CD4-positive, alpha-beta memory T cell (primary cell): ENCODE data around the gene SHISA9. TPM values are rescaled to one million over a fixed set of nuclear protein-coding genes. Genes with fewer than 3 reads are reported as not detected.

Experiments
- CTCF ChIA-PET: fragments of 350-600 bp; sonication (Branson Sonifier 250); formaldehyde crosslinking; loops from one replicate; lab custom pipeline; 2021; ENCODE audit warnings: inconsistent platforms; ENCODE audit not compliant: partially characterized antibody; lab: Charles Lee
- POLR2A ChIA-PET: fragments of 350-600 bp; sonication (Branson Sonifier 250); formaldehyde crosslinking; loops from one replicate; lab custom pipeline; 2021; ENCODE audit not compliant: partially characterized antibody; lab: Charles Lee
- DNase-seq, 5 donors: peaks; one replicate each; pipeline versions ENCODE4 v3.0.0 to v3.0.0-alpha.2; 2020 to 2022; ENCODE audit warnings: mixed read lengths in 1 of 5
- H3K27ac ChIP-seq: one replicate; pipeline ENCODE4 v1.7.0; 2013; ENCODE audit warnings: low read depth, low read length
- H3K27me3 ChIP-seq: 2 replicates; pipeline ENCODE4 v1.7.0; 2013; ENCODE audit warnings: mild to moderate bottlenecking, low read length, moderate library complexity; ENCODE audit not compliant: insufficient read depth
- H3K36me3 ChIP-seq: 2 replicates; pipeline ENCODE4 v1.7.0; 2013; ENCODE audit warnings: mild to moderate bottlenecking, low read length, moderate library complexity; ENCODE audit not compliant: insufficient read depth
- H3K4me1 ChIP-seq: 2 replicates; pipeline ENCODE4 v1.7.0; 2013; ENCODE audit warnings: mild to moderate bottlenecking, low read length, moderate library complexity; ENCODE audit not compliant: insufficient read depth
- H3K4me3 ChIP-seq, 2 donors: one replicate each; pipeline ENCODE4 v1.7.0; 2013; ENCODE audit warnings: low read length in 2 of 2, mild to moderate bottlenecking in 1 of 2
- H3K9me3 ChIP-seq, 2 donors: one replicate each; pipeline ENCODE4 v1.7.0; 2013; ENCODE audit warnings: low read length in 2 of 2, control low read depth in 1 of 2; ENCODE audit not compliant: control insufficient read depth in 1 of 2
- H3K27ac Mint-ChIP-seq, 7 donors: one replicate each; pipeline ENCODE4 v1.8.0; 2020 to 2021; ENCODE audit warnings: mixed read lengths in 7 of 7, mild to moderate bottlenecking in 6 of 7, inconsistent platforms in 3 of 7, moderate library complexity in 3 of 7
- H3K27me3 Mint-ChIP-seq, 2 donors: one replicate each; pipeline ENCODE4 v1.8.0; 2020 to 2021; ENCODE audit warnings: mixed read lengths in 2 of 2
- H3K36me3 Mint-ChIP-seq, 2 donors: one replicate each; pipeline ENCODE4 v1.8.0; 2020 to 2021; ENCODE audit warnings: mixed read lengths in 2 of 2, inconsistent platforms in 1 of 2, mild to moderate bottlenecking in 1 of 2
- H3K4me1 Mint-ChIP-seq, 4 donors: one replicate each; pipeline ENCODE4 v1.8.0; 2020 to 2021; ENCODE audit warnings: mixed read lengths in 4 of 4, mild to moderate bottlenecking in 1 of 4
- H3K4me3 Mint-ChIP-seq, 8 donors: one replicate each; pipeline ENCODE4 v1.8.0; 2020 to 2021; ENCODE audit warnings: mixed read lengths in 8 of 8, mild to moderate bottlenecking in 7 of 8, moderate library complexity in 6 of 8, inconsistent platforms in 3 of 8
- H3K9me3 Mint-ChIP-seq, 8 donors: one replicate each; pipeline ENCODE4 v1.8.0; 2020 to 2021; ENCODE audit warnings: mixed read lengths in 8 of 8, mild to moderate bottlenecking in 5 of 8, inconsistent platforms in 3 of 8, moderate library complexity in 1 of 8
- intact Hi-C: fragments of 100-400 bp; cut with micrococcal nuclease; formaldehyde crosslinking; loops from one replicate; pipeline ENCODE4 v1.15.1; 2023
- polyA plus RNA-seq, 2 donors: library from polyadenylated mRNA; unstranded; fragments of 300-500 nt; fragmentation: Illumina TruSeq; gene quantifications; one replicate each; pipeline ENCODE4 v1.2.3, GENCODE V29; 2021
- total RNA-seq, 2 experiments: library from RNA; stranded (reverse); gene quantifications; one replicate each; pipeline ENCODE4 v1.2.3, GENCODE V29; 2021

SHISA9 gene
- total and polyA plus RNA-seq, 4 experiments from 2014 or later = not detected

GRCh38 chr16:12899529-12900143, 1.8 kb upstream of the SHISA9 start:
- no peaks in the 10 kb centered on the region for H3K9me3 ChIP-seq
- POLR2A ChIA-PET = no interaction called here
- H3K27me3 ChIP-seq = peaks cover 4% of the 10 kb centered on the region
- Mint-ChIP-seq H3K27me3 (peaks cover 32 to 34% of the 10 kb centered on the region in 2 donors), H3K4me1 (peaks cover 0 to 15% (median under 1%) of the 10 kb centered on the region in 4 donors), H3K27ac (no peak overlapping the region), H3K4me3 (no peak overlapping the region), H3K9me3 (peaks cover 0 to 2% (median 0%) of the 10 kb centered on the region in 8 donors), H3K36me3 (no peaks in the 10 kb centered on the region)
- intact Hi-C loops = no loop called here
- CTCF ChIA-PET = no interaction called here
- DNase-seq = no peak
- H3K36me3 ChIP-seq = no peaks in the 10 kb centered on the region
- no peaks in the 10 kb centered on the region for H3K4me1 ChIP-seq
- no peak overlapping the region for H3K4me3 ChIP-seq
- no peak overlapping the region for H3K27ac ChIP-seq

GRCh38 chr16:12900156-12900555, 1.2 kb upstream of the SHISA9 start:
- Histone ChIP-seq H3K9me3 (no peaks in the 10 kb centered on the region), H3K4me3 (no peak overlapping the region), H3K27me3 (peaks cover 4% of the 10 kb centered on the region), H3K27ac (no peak overlapping the region), H3K36me3 (no peaks in the 10 kb centered on the region), H3K4me1 (no peaks in the 10 kb centered on the region)
- H3K27ac Mint-ChIP-seq = no peak overlapping the region
- no peak for DNase-seq
- intact Hi-C loops = no loop called here
- no peaks in the 10 kb centered on the region for H3K36me3 Mint-ChIP-seq
- ChIA-PET POLR2A (no interaction called here), CTCF (no interaction called here)
- no peaks in the 10 kb centered on the region for H3K9me3 Mint-ChIP-seq
- peak overlapping the region in 1 of 8 donors; percentile 22 for H3K4me3 Mint-ChIP-seq
- peaks cover 35 to 38% of the 10 kb centered on the region in 2 donors for H3K27me3 Mint-ChIP-seq
- H3K4me1 Mint-ChIP-seq = peaks cover 0 to 15% (median under 1%) of the 10 kb centered on the region in 4 donors

GRCh38 chr16:12900599-12901203, 697 bp upstream of the SHISA9 start:
- DNase-seq = no peak
- Mint-ChIP-seq H3K27me3 (peaks cover 37 to 42% of the 10 kb centered on the region in 2 donors), H3K4me1 (peaks cover 0 to 15% (median under 1%) of the 10 kb centered on the region in 4 donors), H3K36me3 (no peaks in the 10 kb centered on the region), H3K9me3 (no peaks in the 10 kb centered on the region), H3K27ac (no peak overlapping the region), H3K4me3 (peak overlapping the region in 1 of 8 donors; percentile 22)
- H3K4me1 ChIP-seq = no peaks in the 10 kb centered on the region
- no peak overlapping the region for H3K27ac ChIP-seq
- POLR2A ChIA-PET = no interaction called here
- CTCF ChIA-PET = no interaction called here
- intact Hi-C loops = no loop called here
- H3K4me3 ChIP-seq = no peak overlapping the region
- H3K27me3 ChIP-seq = peaks cover 4% of the 10 kb centered on the region
- H3K36me3 ChIP-seq = no peaks in the 10 kb centered on the region
- H3K9me3 ChIP-seq = no peaks in the 10 kb centered on the region

GRCh38 chr16:12901204-12901596, 198 bp upstream of the SHISA9 start:
- no peaks in the 10 kb centered on the region for H3K36me3 ChIP-seq
- Mint-ChIP-seq H3K4me3 (no peak overlapping the region), H3K4me1 (peaks cover 0 to 15% (median under 1%) of the 10 kb centered on the region in 4 donors), H3K27me3 (peaks cover 39 to 42% of the 10 kb centered on the region in 2 donors), H3K36me3 (no peaks in the 10 kb centered on the region), H3K9me3 (no peaks in the 10 kb centered on the region), H3K27ac (no peak overlapping the region)
- intact Hi-C loops = no loop called here
- ChIA-PET CTCF (no interaction called here), POLR2A (no interaction called here)
- no peaks in the 10 kb centered on the region for H3K4me1 ChIP-seq
- DNase-seq = no peak
- no peak overlapping the region for H3K27ac ChIP-seq
- peaks cover 4% of the 10 kb centered on the region for H3K27me3 ChIP-seq
- H3K4me3 ChIP-seq = no peak overlapping the region
- no peaks in the 10 kb centered on the region for H3K9me3 ChIP-seq

GRCh38 chr16:12902511-12903372, 1.3 kb downstream of the SHISA9 start:
- CTCF ChIA-PET = no interaction called here
- peaks cover 41 to 47% of the 10 kb centered on the region in 2 donors for H3K27me3 Mint-ChIP-seq
- Histone ChIP-seq H3K4me1 (no peaks in the 10 kb centered on the region), H3K9me3 (no peaks in the 10 kb centered on the region), H3K27me3 (peaks cover 4% of the 10 kb centered on the region), H3K36me3 (no peaks in the 10 kb centered on the region), H3K4me3 (no peak overlapping the region), H3K27ac (no peak overlapping the region)
- intact Hi-C loops = no loop called here
- H3K36me3 Mint-ChIP-seq = no peaks in the 10 kb centered on the region
- peak overlapping the region in 1 of 8 donors; percentile 25 for H3K4me3 Mint-ChIP-seq
- peaks cover 0 to 15% (median 2%) of the 10 kb centered on the region in 4 donors for H3K4me1 Mint-ChIP-seq
- no peak overlapping the region for H3K27ac Mint-ChIP-seq
- no peak for DNase-seq
- H3K9me3 Mint-ChIP-seq = peaks cover 0 to 3% (median 0%) of the 10 kb centered on the region in 8 donors
- POLR2A ChIA-PET = no interaction called here

- no peaks in the 10 kb centered on the region for H3K36me3 ChIP-seq
- no peak overlapping the region for H3K4me3 ChIP-seq
- H3K27ac ChIP-seq = no peak overlapping the region
- H3K27me3 ChIP-seq = peaks cover 4% of the 10 kb centered on the region
- intact Hi-C loops = no loop called here
- Mint-ChIP-seq H3K9me3 (peaks cover 0 to 3% (median 0%) of the 10 kb centered on the region in 8 donors), H3K4me1 (peaks cover 0 to 15% (median 2%) of the 10 kb centered on the region in 4 donors), H3K4me3 (no peak overlapping the region), H3K27ac (peak overlapping the region in 1 of 7 donors; percentile 48), H3K36me3 (no peaks in the 10 kb centered on the region), H3K27me3 (peaks cover 36 to 45% of the 10 kb centered on the region in 2 donors)
- POLR2A ChIA-PET = no interaction called here
- DNase-seq = no peak
- no peaks in the 10 kb centered on the region for H3K9me3 ChIP-seq
- CTCF ChIA-PET = no interaction called here
- no peaks in the 10 kb centered on the region for H3K4me1 ChIP-seq
Measured at GRCh38 chr16:12903407-12904328, 2.3 kb downstream of the SHISA9 start.
